Neural progenitor cell (in vitro differentiated cells): Measurements from ENCODE around the gene HNRNPH2.

Experiments used
- CTCF ChIP-seq: fragments of 200-600 bp; sonication (generic); IDR thresholded peaks from 2 replicates; pipeline ENCODE4 v1.5.1; 2017; ENCODE audit warnings: antibody characterized with exemption, mild to moderate bottlenecking
- EZH2 ChIP-seq: fragments of 200-600 bp; sonication (generic); IDR thresholded peaks from 2 replicates; pipeline ENCODE4 v1.6.1; 2017; ENCODE audit warnings: antibody characterized with exemption, mild to moderate bottlenecking, moderate library complexity

- TF ChIP-seq CTCF, result no peak
- no peak for TF ChIP-seq EZH2
Measured at GRCh38 chrX:101452056-101452455, 44.0 kb downstream of the HNRNPH2 start.
